Left lung (tissue), 10 donors: Measurements from ENCODE around the gene CARF. TPM values are rescaled to one million over a fixed set of nuclear protein-coding genes. Genes with fewer than 3 reads are reported as not detected.

ENCODE experiments used
- ATAC-seq: fragments of 200-7000 bp; cut with Tn5 transposase; one replicate; pipeline ENCODE4 v1.9.1; 2020; ENCODE audit warnings: moderate library complexity
- DNase-seq, 4 donors: peaks; one replicate each; pipeline ENCODE4 v3.0.0-alpha.2; 2013 to 2020
- H3K27ac ChIP-seq, 2 donors: fragments of 200-600 bp; sonication (generic) in 1 of 2; one replicate each; pipeline versions ENCODE4 v1.5.0 to v1.8.0; 2020 to 2021
- H3K27me3 ChIP-seq, 2 donors: fragments of 200-600 bp; sonication (generic) in 1 of 2; one replicate each; pipeline versions ENCODE4 v1.5.0 to v1.8.0; 2020 to 2021
- H3K36me3 ChIP-seq, 2 donors: fragments of 200-600 bp; sonication (generic) in 1 of 2; one replicate each; pipeline versions ENCODE4 v1.5.0 to v1.8.0; 2020 to 2021
- H3K4me1 ChIP-seq, 2 donors: fragments of 200-600 bp; one replicate each; pipeline ENCODE4 v1.8.0; 2021
- H3K4me3 ChIP-seq, 2 donors: fragments of 200-600 bp; sonication (generic) in 1 of 2; one replicate each; pipeline versions ENCODE4 v1.5.0 to v1.8.0; 2020 to 2021; ENCODE audit warnings: mild to moderate bottlenecking in 1 of 2
- H3K9me3 ChIP-seq, 2 donors: fragments of 200-600 bp; sonication (generic) in 1 of 2; one replicate each; pipeline versions ENCODE4 v1.5.0 to v1.8.0; 2020 to 2021
- intact Hi-C, 2 donors: fragments of 100-400 bp; cut with DNase I; formaldehyde crosslinking; loops; one replicate each; pipeline versions ENCODE4 v1.11.2 to v1.14.2; 2022
- polyA plus RNA-seq, 6 donors: library from polyadenylated mRNA; unstranded; fragments of 120-200 nt; gene quantifications; one replicate each; pipeline ENCODE4 v1.2.1, GENCODE V29; 2013; ENCODE audit not compliant: insufficient read length in 6 of 6
- total RNA-seq, 2 donors: library from RNA; stranded (reverse); fragmentation: NEBNext Ultra II Directional; extraction: Animal tissue kit (Norgen Biotek cat#: 25700); gene quantifications; one replicate each; pipeline ENCODE4 v1.2.1, GENCODE V29; 2021
- TF ChIP-seq, protein P1 (sequence below), 2 donors: fragments of 200-600 bp; sonication (generic) in 1 of 2; IDR thresholded peaks; one replicate each; pipeline versions ENCODE4 v1.5.0 to v1.8.0; 2021; ENCODE audit warnings: antibody characterized with exemption in 2 of 2
- donor health status: DM: no; HTN: yes; CAD: no.
- donor health status: DM: no; HTN: no; CAD: no.

The CARF gene
- total and polyA plus RNA-seq, 8 donors = 5.9 to 19.8 (median 18.2) TPM

DNA sequence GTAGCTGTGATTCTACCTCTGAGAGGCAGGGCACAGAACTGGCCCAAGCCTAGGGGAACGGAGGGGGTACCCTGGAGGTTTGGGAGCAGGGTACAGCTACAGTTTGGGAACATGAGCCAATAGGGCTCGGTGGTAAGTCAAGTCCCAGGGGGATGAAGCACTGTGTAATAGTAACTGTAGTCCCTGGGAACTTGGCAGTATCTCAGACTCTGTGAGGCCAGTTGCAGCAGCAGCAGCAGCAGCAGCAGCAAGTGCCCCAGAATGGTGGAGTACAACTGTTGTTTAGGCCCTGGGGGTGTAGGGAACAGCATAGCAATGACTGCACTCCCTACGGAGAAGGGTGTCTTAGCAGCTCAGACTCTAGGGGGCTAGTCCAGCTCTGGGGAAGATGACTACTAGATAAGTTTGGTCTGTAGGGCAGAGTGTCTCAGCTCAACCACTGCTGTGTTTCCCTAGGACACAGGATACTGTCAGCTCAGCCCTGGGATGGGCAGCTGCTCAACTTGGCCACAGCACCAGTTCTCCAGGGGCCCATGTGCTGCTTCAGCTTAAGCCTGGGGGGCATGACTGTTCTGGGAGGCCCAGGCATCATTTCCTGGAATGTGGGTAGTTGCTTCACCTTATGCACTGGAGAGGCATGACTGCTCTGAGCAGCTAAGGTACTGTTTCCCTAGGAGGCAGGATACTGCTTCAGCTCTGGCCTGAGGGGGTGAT, 20.5 kb downstream of the CARF start:
- TF ChIP-seq, protein P1, sequence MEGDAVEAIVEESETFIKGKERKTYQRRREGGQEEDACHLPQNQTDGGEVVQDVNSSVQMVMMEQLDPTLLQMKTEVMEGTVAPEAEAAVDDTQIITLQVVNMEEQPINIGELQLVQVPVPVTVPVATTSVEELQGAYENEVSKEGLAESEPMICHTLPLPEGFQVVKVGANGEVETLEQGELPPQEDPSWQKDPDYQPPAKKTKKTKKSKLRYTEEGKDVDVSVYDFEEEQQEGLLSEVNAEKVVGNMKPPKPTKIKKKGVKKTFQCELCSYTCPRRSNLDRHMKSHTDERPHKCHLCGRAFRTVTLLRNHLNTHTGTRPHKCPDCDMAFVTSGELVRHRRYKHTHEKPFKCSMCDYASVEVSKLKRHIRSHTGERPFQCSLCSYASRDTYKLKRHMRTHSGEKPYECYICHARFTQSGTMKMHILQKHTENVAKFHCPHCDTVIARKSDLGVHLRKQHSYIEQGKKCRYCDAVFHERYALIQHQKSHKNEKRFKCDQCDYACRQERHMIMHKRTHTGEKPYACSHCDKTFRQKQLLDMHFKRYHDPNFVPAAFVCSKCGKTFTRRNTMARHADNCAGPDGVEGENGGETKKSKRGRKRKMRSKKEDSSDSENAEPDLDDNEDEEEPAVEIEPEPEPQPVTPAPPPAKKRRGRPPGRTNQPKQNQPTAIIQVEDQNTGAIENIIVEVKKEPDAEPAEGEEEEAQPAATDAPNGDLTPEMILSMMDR (IDR thresholded peaks at IDR 0.05) = no peak
- no peak for DNase-seq
- Histone ChIP-seq H3K4me1 (no peaks in the 10 kb centered on the region), H3K27ac (no peak overlapping the region), H3K27me3 (no peaks in the 10 kb centered on the region), H3K4me3 (no peak overlapping the region), H3K9me3 (no peaks in the 10 kb centered on the region), H3K36me3 (peaks cover 0 to 12% of the 10 kb centered on the region in 2 donors)
- no peak for ATAC-seq
- intact Hi-C loops = no loop called here

- H3K36me3 ChIP-seq = peaks cover 0 to 8% of the 10 kb centered on the region in 2 donors
These were observed 21.1 kb downstream of the CARF start for GRCh38 chr2:202933139-202933510.

DNA sequence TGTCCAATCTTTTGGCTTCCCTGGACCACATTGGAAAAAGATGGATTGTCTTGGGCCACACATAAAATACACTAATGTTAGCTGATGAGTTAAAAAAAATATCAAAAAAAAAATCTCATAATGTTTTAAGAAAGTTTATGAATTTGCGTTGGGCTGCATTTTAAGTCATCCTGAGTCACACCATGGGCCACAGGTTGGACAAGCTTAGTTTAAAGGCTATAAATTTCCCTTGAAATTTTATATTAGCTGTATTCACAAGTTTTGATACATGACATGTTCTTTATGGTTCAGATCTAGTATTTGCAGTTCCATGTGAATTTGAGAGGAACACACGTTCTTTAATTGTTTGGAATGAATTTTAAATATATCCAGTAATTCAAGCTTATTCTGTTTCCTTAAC, 21.9 kb downstream of the CARF start:
- intact Hi-C loops = no loop called here
- TF ChIP-seq, protein P1 (IDR thresholded peaks at IDR 0.05) = no peak

More at GRCh38 chr2:202933139-202933510, 21.1 kb downstream of the CARF start:
- no peak overlapping the region for H3K4me3 ChIP-seq
- H3K27ac ChIP-seq = no peak overlapping the region
- TF ChIP-seq, protein P1 (IDR thresholded peaks at IDR 0.05) = no peak
- no peak for ATAC-seq
- no peaks in the 10 kb centered on the region for H3K27me3 ChIP-seq
- no peaks in the 10 kb centered on the region for H3K4me1 ChIP-seq
- DNase-seq = no peak
- H3K9me3 ChIP-seq = no peaks in the 10 kb centered on the region
- intact Hi-C loops = no loop called here

DNA sequence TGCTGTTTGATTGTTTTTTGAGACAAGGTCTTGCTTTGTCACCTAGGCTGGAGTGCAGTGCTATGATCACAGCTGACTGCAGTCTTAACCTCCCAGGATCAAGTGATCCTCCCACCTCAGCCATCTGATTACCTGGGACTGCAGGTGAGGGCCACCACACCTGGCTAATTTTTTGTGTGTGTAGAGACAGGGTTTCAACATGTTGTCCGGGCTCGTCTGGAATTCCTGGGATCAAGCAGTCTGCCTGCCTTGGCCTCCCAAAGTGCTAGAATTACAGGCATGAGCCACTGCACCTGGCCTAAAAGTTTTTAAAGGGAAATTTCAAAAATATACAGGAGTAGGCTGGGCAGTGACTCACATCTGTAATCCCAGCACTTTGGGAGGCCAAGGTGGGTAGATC, 22.4 kb downstream of the CARF start:
- TF ChIP-seq, protein P1 (IDR thresholded peaks at IDR 0.05) = no peak
- ATAC-seq = no peak
- H3K27me3 ChIP-seq = no peaks in the 10 kb centered on the region
- no peaks in the 10 kb centered on the region for H3K9me3 ChIP-seq
- no peak overlapping the region for H3K4me3 ChIP-seq
- intact Hi-C loops = no loop called here
- no peak overlapping the region for H3K27ac ChIP-seq
- peaks cover 0 to 15% of the 10 kb centered on the region in 2 donors for H3K36me3 ChIP-seq
- no peak for DNase-seq
- H3K4me1 ChIP-seq = no peaks in the 10 kb centered on the region

More for the DNA sequence above, 21.9 kb downstream of the CARF start:
- ATAC-seq = no peak
- H3K4me3 ChIP-seq = no peak overlapping the region
- no peak overlapping the region for H3K27ac ChIP-seq
- no peak for DNase-seq
- no peaks in the 10 kb centered on the region for H3K4me1 ChIP-seq
- H3K36me3 ChIP-seq = peaks cover 0 to 12% of the 10 kb centered on the region in 2 donors
- no peaks in the 10 kb centered on the region for H3K9me3 ChIP-seq
- H3K27me3 ChIP-seq = no peaks in the 10 kb centered on the region

GRCh38 chr2:202938960-202939359, 26.9 kb downstream of the CARF start:
- Histone ChIP-seq H3K4me1 (no peaks in the 10 kb centered on the region), H3K27ac (no peak overlapping the region), H3K36me3 (peaks cover 0 to 22% of the 10 kb centered on the region in 2 donors), H3K27me3 (no peaks in the 10 kb centered on the region), H3K9me3 (no peaks in the 10 kb centered on the region), H3K4me3 (no peak overlapping the region)
- ATAC-seq = no peak
- intact Hi-C loops = no loop called here
- TF ChIP-seq, protein P1 (IDR thresholded peaks at IDR 0.05) = no peak
- DNase-seq = no peak
